Vagina (tissue), 2 donors: ENCODE data around the gene ATG9B.

Experiments used
- CTCF ChIP-seq, 3 experiments: fragments of 450-650 bp in 2 of 3; fragments of 200-600 bp in 1 of 3; sonication (generic) in 1 of 3; IDR thresholded peaks; one replicate each; pipeline ENCODE4 v1.5.1; 2017 to 2019; ENCODE audit warnings: antibody characterized with exemption in 3 of 3, mild to moderate bottlenecking in 2 of 3, moderate library complexity in 2 of 3
- POLR2A ChIP-seq, 2 donors: fragments of 450-650 bp; IDR thresholded peaks; one replicate each; pipeline ENCODE4 v1.6.1; 2017; ENCODE audit warnings: antibody characterized with exemption in 2 of 2, mild to moderate bottlenecking in 2 of 2, moderate library complexity in 2 of 2
- POLR2AphosphoS5 ChIP-seq, 2 donors: sonication (generic); formaldehyde crosslinking; IDR thresholded peaks; one replicate each; pipeline ENCODE4 v1.9.0; 2017; ENCODE audit warnings: antibody characterized with exemption in 2 of 2, mild to moderate bottlenecking in 2 of 2, low read depth in 1 of 2; ENCODE audit not compliant: insufficient read depth in 1 of 2

GRCh38 chr7:151025924-151026671 lies 1.8 kb upstream of the ATG9B start:
- no peak for TF ChIP-seq CTCF (IDR thresholded peaks at IDR 0.05)
- no peak for TF ChIP-seq POLR2A (IDR thresholded peaks at IDR 0.05)
- TF ChIP-seq POLR2AphosphoS5 (IDR thresholded peaks at IDR 0.05; ENCODE audit: insufficient read depth in 1 of 2, low read depth in 1 of 2): no peak
